ENCODE measurements around the gene SRI.

The SRI gene

DNA sequence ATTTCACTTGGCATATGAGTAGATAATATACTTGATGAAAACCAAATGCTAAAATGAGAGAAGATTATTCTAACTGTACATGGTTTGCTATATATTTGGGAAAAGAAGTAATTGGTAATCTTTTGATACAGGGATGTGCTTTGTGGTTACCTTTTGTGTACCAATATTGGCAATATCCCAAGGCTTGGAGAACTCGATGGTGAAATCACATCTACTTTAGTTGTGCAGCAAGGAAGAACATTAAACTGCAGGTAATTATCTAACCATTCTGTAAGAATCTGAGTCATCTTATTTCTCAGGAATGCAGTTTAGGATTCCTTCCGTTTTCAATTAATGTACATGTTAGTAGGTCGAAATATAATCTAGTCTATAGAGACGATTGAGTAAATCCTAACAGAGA is 64.1 kb downstream of the SRI start:
- no peaks in the 10 kb centered on the region; the same call in none of the 2 replicates for H3K36me3 ChIP-seq (ENCODE audit: control insufficient read depth, insufficient read depth, low read length)
- H3K27me3 ChIP-seq (replicated peaks; ENCODE audit: control insufficient read depth, insufficient read depth, low read length): no peaks in the 10 kb centered on the region
- no peak overlapping the region for H3K4me3 ChIP-seq (replicated peaks; ENCODE audit: low read depth, low read length)
- TF ChIP-seq, protein P1, sequence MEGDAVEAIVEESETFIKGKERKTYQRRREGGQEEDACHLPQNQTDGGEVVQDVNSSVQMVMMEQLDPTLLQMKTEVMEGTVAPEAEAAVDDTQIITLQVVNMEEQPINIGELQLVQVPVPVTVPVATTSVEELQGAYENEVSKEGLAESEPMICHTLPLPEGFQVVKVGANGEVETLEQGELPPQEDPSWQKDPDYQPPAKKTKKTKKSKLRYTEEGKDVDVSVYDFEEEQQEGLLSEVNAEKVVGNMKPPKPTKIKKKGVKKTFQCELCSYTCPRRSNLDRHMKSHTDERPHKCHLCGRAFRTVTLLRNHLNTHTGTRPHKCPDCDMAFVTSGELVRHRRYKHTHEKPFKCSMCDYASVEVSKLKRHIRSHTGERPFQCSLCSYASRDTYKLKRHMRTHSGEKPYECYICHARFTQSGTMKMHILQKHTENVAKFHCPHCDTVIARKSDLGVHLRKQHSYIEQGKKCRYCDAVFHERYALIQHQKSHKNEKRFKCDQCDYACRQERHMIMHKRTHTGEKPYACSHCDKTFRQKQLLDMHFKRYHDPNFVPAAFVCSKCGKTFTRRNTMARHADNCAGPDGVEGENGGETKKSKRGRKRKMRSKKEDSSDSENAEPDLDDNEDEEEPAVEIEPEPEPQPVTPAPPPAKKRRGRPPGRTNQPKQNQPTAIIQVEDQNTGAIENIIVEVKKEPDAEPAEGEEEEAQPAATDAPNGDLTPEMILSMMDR (IDR thresholded peaks at IDR 0.05; ENCODE audit: insufficient read depth, low read length, poor library complexity, severe bottlenecking): no peak
- DNase-seq (ENCODE audit: extremely low read depth, insufficient read length): no peak

Measured in GM06990 (cell line).